Brain microvascular endothelial cell (primary cell): ENCODE results near the gene GABRP.

Experiments
- DNase-seq: peaks from one replicate; pipeline ENCODE4 v3.0.0-alpha.2; 2020
- H3K27ac ChIP-seq: fragments of 250-450 bp; sonication (Bioruptor Pico); 2 replicates; pipeline ENCODE4 v1.5.1; 2020; ENCODE audit warnings: mild to moderate bottlenecking, moderate library complexity
- H3K27me3 ChIP-seq: fragments of 250-450 bp; sonication (Bioruptor Pico); replicated peaks from 2 replicates; pipeline ENCODE4 v1.5.1; 2020; ENCODE audit warnings: mild to moderate bottlenecking
- H3K36me3 ChIP-seq: fragments of 250-450 bp; sonication (Bioruptor Pico); replicated peaks from 2 replicates; pipeline ENCODE4 v1.5.1; 2020; ENCODE audit warnings: mild to moderate bottlenecking
- H3K4me3 ChIP-seq: 2 replicates; pipeline ENCODE4 v1.5.1; 2011; ENCODE audit warnings: low read depth, mild to moderate bottlenecking, control low read depth, low read length, moderate library complexity
- in situ Hi-C: cut with HindIII; loops from 2 replicates; pipeline ENCODE4 v1.10.0; 2017; ENCODE audit warnings: low sequenced_read_pairs, low pct_ligation_motif_present
- TF ChIP-seq, protein P1 (sequence below): IDR thresholded peaks from 2 replicates; pipeline ENCODE4 v1.5.1; 2011; ENCODE audit warnings: low read depth, mild to moderate bottlenecking, moderate library complexity, low read length, control low read depth, inconsistent platforms; ENCODE audit errors: missing control alignments

GABRP gene

DNA sequence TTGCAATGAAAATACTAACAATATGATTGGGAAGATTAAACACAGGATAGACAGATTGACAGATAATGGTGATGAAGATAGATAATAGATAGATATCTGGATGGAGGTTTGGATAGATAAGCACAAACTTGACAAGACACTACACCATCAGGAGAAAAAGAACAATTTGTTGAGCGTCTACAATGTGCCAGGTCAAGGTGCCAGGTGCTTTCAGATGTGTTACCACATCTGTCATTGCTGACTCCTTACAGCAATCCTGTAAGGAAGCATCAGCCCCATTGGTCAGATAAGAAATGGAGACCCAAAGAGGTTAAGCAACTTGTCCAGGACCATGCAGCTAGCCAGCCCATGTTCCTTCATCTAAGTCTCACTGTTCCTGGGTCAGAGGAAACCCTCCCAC, 1.6 kb upstream of the GABRP start:
- in situ Hi-C loops = no loop called here
- H3K27ac ChIP-seq = no peak overlapping the region
- H3K36me3 ChIP-seq = no peaks in the 10 kb centered on the region
- no peaks in the 10 kb centered on the region for H3K27me3 ChIP-seq
- TF ChIP-seq, protein P1, sequence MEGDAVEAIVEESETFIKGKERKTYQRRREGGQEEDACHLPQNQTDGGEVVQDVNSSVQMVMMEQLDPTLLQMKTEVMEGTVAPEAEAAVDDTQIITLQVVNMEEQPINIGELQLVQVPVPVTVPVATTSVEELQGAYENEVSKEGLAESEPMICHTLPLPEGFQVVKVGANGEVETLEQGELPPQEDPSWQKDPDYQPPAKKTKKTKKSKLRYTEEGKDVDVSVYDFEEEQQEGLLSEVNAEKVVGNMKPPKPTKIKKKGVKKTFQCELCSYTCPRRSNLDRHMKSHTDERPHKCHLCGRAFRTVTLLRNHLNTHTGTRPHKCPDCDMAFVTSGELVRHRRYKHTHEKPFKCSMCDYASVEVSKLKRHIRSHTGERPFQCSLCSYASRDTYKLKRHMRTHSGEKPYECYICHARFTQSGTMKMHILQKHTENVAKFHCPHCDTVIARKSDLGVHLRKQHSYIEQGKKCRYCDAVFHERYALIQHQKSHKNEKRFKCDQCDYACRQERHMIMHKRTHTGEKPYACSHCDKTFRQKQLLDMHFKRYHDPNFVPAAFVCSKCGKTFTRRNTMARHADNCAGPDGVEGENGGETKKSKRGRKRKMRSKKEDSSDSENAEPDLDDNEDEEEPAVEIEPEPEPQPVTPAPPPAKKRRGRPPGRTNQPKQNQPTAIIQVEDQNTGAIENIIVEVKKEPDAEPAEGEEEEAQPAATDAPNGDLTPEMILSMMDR = no peak
- no peak for DNase-seq
- H3K4me3 ChIP-seq = no peak overlapping the region

DNA sequence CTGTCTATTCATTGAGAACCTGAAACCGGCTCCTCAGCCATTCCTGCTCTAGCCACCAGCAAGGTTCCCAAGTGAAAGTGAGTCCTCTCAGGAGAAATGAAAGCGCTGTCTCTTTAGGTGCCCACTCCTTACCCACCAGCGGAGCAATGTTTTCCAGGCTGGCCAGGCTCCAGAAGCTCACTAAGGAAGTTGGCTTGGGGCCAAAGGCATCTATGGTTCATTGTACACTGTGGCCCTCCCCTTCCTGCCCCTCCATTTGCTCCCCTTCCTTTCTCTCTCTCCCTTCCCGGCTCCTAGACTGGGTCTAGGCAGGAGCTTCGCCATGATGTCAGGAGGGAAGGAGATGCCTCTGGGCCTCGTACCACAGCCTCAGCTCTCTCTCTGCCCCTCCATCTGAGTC, 1.1 kb upstream of the GABRP start:
- TF ChIP-seq, protein P1 = no peak
- no peak for DNase-seq
- in situ Hi-C loops = no loop called here
- Histone ChIP-seq H3K27ac (no peak overlapping the region), H3K4me3 (no peak overlapping the region), H3K36me3 (no peaks in the 10 kb centered on the region), H3K27me3 (no peaks in the 10 kb centered on the region)

DNA sequence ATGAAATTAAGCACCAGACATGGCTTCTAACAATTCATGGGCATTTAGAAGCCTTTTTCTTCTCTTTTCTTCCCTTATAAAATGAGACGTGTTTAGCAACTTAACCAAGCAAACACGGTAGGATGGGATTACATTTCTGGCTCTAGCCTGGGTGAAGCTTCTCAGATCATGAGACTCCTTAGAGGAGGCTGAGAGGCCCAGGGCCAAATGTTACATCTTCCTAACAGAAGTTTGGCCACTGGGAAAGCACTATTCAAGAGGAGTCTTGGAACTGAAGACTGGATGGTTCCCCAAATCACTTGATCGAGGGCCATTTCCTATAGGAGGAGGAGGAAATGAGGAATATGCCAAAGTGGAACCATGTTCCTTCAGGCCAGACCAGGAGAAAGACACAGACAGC, 1.9 kb downstream of the GABRP start:
- Histone ChIP-seq H3K4me3 (no peak overlapping the region), H3K36me3 (no peaks in the 10 kb centered on the region), H3K27me3 (no peaks in the 10 kb centered on the region), H3K27ac (no peak overlapping the region)
- DNase-seq = no peak
- in situ Hi-C loops = no loop called here
- TF ChIP-seq, protein P1 = no peak

DNA sequence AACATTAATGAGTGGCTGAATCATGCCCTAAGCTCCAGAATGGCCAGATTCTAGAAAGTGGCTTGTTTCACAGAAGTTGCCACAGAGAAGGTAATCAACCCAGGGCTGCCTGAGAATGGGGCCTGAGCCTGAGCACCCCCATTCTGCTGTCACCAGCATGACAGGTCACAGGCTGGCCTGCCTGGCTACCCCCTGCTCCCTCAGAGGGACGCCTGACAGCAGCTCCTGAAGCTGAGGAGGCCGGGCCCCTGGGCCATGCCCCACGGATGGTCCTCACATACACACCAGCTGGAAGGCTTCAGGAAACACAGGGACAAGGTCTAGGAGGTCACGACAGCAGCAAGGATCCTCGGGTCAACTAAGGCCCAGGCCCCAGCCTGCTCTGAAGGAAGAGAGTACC, 3.7 kb downstream of the GABRP start:
- Histone ChIP-seq H3K36me3 (no peaks in the 10 kb centered on the region), H3K27me3 (no peaks in the 10 kb centered on the region), H3K4me3 (no peak overlapping the region), H3K27ac (no peak overlapping the region)
- in situ Hi-C loops = no loop called here
- TF ChIP-seq, protein P1 = no peak
- no peak for DNase-seq

DNA sequence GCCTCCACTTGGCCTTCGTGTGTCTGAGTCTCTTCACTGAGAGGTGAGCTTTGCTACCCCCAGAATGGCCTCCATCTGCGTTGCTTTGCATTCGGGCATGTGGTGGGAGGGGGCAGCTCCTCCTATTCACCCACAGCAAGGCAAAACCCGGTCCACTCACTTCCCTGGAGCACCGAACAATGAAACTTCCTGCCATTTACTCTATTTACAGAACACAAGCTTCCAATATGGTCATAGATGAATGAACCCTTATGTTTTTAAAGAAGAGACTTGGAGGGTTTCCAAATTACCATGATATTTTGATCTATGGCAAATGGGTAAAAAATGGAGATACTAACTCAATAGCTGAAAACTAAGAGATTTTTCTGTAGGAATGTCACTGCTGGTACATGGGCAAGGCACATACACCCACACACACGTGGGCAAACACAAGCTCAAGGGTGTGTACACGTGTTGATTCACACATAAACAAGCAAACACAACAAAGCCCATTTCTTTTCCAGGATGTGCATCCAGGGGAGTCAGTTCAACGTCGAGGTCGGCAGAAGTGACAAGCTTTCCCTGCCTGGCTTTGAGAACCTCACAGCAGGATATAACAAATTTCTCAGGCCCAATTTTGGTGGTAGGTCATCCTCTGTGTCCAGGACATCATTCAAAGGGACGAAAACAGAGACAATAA, 5.2 kb downstream of the GABRP start:
- in situ Hi-C loops = no loop called here

More for the DNA sequence above, 5.2 kb downstream of the GABRP start:
- H3K4me3 ChIP-seq = no peak overlapping the region
- no peak overlapping the region for H3K27ac ChIP-seq
- no peaks in the 10 kb centered on the region for H3K36me3 ChIP-seq
- no peaks in the 10 kb centered on the region for H3K27me3 ChIP-seq
- no peak for DNase-seq
- TF ChIP-seq, protein P1 = no peak
